Lower leg skin (tissue), 3 donors: Measurements from ENCODE around the gene GABPB2.

Experiments used
- POLR2A ChIP-seq, 2 donors: fragments of 450-650 bp; IDR thresholded peaks; one replicate each; pipeline ENCODE4 v1.6.1; 2016 to 2017; ENCODE audit warnings: antibody characterized with exemption in 2 of 2, mild to moderate bottlenecking in 1 of 2, moderate library complexity in 1 of 2
- TF ChIP-seq, protein P1 (sequence below), 3 donors: fragments of 450-650 bp; IDR thresholded peaks; one replicate each; pipeline ENCODE4 v1.5.1; 2016; ENCODE audit warnings: antibody characterized with exemption in 3 of 3, mild to moderate bottlenecking in 3 of 3, moderate library complexity in 2 of 3

DNA sequence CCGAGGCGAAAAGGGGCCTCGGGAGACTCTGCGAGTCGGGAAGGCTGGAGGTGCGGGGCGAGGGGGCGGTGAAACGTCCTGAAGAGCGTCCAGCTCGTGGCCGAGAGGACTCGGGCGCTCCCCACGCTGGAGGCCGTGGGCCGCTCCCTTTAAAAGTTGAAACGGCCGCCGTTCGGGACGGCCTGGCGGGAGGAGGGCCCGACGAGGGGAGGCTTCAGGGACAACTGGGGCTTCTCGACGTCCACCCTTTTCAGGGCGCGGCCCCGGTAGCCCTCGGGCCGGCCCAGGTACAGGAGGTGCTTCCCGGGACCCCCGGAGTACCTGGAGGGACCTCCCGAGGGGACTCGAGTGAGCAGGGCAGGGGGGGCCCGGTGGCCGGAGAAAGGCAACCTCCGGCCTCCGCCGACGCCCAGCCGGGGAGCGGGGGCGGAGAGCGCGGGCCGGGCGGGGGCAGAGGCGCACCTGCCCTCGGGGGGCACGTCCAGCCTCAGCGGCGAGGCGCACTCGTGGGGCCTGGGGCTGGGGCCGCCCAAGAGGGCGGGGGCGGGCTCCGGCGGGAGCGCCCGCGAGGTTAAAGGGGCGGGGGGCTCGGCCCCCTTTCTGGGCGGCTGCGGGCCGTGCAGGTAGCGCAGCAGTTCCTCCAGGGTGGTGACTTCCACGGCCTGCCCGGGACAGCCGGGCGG is 61.9 kb downstream of the GABPB2 start:
- TF ChIP-seq, protein P1, sequence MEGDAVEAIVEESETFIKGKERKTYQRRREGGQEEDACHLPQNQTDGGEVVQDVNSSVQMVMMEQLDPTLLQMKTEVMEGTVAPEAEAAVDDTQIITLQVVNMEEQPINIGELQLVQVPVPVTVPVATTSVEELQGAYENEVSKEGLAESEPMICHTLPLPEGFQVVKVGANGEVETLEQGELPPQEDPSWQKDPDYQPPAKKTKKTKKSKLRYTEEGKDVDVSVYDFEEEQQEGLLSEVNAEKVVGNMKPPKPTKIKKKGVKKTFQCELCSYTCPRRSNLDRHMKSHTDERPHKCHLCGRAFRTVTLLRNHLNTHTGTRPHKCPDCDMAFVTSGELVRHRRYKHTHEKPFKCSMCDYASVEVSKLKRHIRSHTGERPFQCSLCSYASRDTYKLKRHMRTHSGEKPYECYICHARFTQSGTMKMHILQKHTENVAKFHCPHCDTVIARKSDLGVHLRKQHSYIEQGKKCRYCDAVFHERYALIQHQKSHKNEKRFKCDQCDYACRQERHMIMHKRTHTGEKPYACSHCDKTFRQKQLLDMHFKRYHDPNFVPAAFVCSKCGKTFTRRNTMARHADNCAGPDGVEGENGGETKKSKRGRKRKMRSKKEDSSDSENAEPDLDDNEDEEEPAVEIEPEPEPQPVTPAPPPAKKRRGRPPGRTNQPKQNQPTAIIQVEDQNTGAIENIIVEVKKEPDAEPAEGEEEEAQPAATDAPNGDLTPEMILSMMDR (IDR thresholded peaks at IDR 0.05): no peak
- TF ChIP-seq POLR2A (IDR thresholded peaks at IDR 0.05): no peak
